AG09309 (cell line): ENCODE data around the gene SMLR1.

Source experiments
- DNase-seq: peaks from one replicate; pipeline ENCODE4 v3.0.0-alpha.2; 2010; ENCODE audit warnings: low read depth
- H3K4me3 ChIP-seq: 2 replicates; pipeline ENCODE4 v1.5.1; 2011; ENCODE audit warnings: mild to moderate bottlenecking, low read depth, low read length, moderate library complexity; ENCODE audit not compliant: control insufficient read depth
- CTCF ChIP-seq: IDR thresholded peaks from 2 replicates; pipeline ENCODE4 v1.5.1; 2011; ENCODE audit warnings: mild to moderate bottlenecking, low read depth, low read length, inconsistent platforms; ENCODE audit not compliant: insufficient read depth, control insufficient read depth; ENCODE audit errors: missing control alignments

Gene SMLR1

GRCh38 chr6:130836055-130836640, 8.9 kb downstream of the SMLR1 start:
- DNase-seq, result no peak
- no peak overlapping the region for H3K4me3 ChIP-seq
- TF ChIP-seq CTCF, result no peak

GRCh38 chr6:130837067-130837466, 9.9 kb downstream of the SMLR1 start:
- no peak for DNase-seq
- H3K4me3 ChIP-seq, result no peak overlapping the region
- no peak for TF ChIP-seq CTCF

- H3K4me3 ChIP-seq, result no peak overlapping the region
- TF ChIP-seq CTCF, result no peak
- DNase-seq, result no peak
These were observed 11.1 kb downstream of the SMLR1 start for GRCh38 chr6:130838250-130838860.

GRCh38 chr6:130838951-130839350, 11.7 kb downstream of the SMLR1 start:
- TF ChIP-seq CTCF, result no peak
- no peak for DNase-seq
- no peak overlapping the region for H3K4me3 ChIP-seq

- no peak for DNase-seq
- no peak for TF ChIP-seq CTCF
- no peak overlapping the region for H3K4me3 ChIP-seq
These were observed 12.2 kb downstream of the SMLR1 start for GRCh38 chr6:130839379-130839778.

GRCh38 chr6:130840050-130840449, 12.8 kb downstream of the SMLR1 start:
- TF ChIP-seq CTCF, result no peak

More at GRCh38 chr6:130840050-130840449, 12.8 kb downstream of the SMLR1 start:
- H3K4me3 ChIP-seq, result no peak overlapping the region
- DNase-seq, result no peak
